GM21381 (cell line): ENCODE measurements around the gene RASSF8.

Experiments
- ATAC-seq: cut with Tn5 transposase; IDR thresholded peaks from one replicate; pipeline ENCODE4 v1.9.1; 2021; ENCODE audit warnings: mild to moderate bottlenecking, moderate library complexity; ENCODE audit not compliant: unreplicated experiment

The RASSF8 gene

DNA sequence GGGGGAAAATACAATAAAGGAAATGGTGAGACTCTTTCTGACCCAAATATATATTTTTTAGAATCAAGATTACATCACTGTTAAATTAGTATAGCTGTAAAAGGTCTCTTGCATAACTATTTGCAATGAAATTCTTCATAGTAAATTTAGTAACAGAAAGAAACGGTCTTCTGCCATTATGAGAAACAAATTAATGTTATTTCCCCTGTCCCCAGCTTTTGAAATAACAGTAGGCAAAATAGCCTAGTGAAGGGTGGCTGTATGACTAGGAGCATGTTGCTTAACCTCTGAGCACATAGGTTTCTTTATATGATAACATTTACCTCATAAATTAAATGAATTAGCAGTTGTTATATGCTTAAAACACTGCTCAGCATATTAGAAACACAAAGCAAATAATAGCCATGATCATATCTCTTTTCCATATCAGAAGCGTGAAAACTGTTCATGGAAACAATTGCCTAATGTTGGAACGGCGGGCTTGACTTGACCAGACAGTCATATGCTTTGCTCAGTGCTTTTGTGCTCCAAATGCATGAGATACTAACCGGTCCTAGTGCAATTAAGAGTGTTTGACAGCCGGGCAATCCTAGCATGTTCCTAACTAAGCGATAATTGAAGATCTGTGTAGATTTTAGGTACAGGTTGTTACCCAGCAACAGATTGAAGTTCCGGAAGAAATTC is 142.3 kb downstream of the RASSF8 start:
- no peak for ATAC-seq

DNA sequence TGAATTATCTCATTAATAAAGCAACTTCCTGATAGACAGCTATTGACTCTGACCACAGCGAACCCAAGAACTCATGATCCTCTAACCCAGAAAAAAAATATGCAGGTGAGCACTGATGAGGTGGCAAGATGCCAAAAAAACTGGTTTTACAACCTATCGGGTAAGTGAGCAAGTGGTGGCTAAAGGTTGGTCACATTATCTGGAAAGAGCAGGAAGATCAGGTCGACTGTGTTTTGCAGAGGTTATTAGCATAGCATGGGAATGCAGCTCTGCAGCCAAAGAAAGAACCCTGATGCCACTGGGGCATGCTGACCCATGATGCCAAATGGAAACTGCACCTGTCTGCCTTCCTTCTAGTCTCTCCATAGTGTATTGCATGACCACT is 142.9 kb downstream of the RASSF8 start:
- no peak for ATAC-seq

DNA sequence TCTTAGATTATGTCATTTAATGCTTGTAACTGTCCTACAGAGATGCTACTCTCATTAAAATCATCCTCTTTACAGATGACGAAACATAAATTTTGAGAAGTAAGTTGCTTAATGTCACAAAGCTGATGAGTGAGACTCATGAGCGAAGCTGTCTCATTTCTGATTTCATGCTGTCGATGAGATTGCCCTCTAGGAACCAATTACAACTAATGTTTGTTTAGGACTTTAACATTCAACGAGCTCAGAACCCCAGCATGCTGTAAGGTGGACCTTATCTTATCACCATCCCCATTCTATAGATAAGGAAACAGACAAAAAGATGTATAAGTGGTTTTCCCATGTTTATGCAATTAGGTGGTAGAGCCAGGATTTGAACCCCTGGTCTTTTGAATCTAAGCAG is 143.3 kb downstream of the RASSF8 start:
- ATAC-seq: no peak

DNA sequence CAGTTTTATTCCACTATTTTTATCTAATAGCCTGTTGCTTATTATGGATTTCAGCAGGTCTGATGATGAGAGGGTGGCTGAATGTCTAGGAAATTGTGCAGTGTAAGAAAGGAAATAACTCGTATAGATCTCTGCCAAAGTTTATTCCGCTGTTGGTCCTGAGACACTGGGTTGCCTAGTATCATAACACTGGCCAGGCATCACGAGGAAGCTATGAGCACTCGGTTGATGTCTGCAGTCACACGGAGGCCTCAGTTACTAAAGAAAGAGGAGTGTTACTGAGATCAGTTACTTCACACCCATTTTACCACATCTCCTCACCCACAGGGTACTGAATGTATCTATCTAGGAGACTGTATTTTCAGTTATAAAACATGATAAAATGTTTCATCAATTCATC is 144.5 kb downstream of the RASSF8 start:
- ATAC-seq: no peak

DNA sequence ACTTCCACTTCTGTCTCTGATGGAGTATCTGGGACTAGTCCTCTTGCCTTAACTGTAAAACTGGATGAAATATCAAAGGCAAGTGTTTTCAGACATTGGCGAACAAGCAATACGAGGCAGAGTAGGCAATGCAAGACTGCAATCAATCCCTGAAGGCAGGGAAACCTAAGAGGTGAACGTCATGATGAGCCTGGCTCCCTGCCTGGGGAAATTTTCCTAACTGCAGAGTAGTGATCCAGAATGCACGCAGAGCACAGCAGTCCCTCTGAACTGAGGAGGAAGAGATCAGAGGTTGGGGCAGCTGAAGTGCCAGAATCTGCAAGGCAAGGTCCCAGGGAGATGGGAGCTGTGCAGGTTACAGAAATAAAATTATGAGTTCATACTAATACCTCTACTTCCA is 147.9 kb downstream of the RASSF8 start:
- no peak for ATAC-seq

DNA sequence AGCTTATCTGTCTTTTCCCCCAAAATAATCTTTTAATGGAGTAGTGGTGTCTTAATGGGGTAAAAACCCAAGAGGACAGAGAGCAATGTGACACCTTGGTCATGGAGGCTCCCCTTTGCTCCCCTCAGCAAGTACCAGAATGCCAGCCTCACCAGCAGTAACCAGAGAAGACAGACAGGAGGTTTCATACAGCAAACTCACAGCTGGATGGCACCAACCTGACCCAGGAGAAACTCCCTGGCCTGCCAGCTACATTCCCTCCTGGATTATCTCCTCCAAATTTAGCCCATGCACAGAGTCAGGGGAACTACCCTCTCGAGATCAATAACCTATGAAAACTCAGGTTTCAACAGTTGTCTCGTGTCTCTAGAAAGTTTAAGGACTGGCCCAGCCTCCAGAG is 150.4 kb downstream of the RASSF8 start:
- no peak for ATAC-seq

DNA sequence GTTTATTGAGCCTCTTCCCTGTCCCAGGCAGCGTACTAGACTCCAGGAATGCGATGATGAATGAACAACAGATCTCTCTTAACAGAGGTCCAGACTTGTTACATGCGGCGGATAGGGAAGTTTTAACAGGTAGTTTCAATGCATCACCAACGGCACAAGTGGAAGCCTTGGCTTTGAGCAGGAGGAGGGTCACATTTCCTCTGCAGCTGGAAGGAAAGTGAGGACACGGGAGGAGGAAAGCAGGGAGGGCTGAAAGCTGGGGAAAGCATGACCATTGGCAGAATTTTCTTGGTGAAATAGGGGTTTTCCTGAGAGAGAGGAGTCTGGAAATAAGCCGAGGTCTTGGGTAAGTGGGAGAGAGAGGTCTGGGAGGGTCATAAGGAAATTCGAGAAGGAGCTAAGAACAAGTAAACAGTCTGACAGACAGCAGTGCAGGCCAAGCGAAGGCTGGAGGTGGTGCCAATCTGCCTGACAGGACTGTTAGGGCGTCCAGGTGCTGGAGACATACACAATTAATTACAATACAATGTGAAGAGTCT is 150.9 kb downstream of the RASSF8 start:
- no peak for ATAC-seq

DNA sequence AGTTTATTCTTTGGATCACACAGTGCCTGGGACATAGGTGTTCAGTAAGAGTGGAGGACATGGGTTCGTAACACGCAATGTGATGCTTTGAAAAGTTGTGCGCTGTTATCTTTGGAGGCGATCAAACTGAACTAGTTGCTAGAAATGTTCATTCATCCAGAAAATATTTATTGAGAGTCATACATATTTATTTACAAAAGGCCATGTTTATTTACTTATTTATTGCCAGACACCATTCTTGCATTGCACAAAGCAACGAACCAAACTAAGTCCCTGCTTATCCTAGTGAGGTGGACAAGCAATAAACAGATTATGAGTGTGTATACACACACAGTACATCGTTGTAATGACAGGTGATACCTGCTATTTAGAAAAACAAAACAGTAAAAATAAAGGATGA is 153.8 kb downstream of the RASSF8 start:
- no peak for ATAC-seq

DNA sequence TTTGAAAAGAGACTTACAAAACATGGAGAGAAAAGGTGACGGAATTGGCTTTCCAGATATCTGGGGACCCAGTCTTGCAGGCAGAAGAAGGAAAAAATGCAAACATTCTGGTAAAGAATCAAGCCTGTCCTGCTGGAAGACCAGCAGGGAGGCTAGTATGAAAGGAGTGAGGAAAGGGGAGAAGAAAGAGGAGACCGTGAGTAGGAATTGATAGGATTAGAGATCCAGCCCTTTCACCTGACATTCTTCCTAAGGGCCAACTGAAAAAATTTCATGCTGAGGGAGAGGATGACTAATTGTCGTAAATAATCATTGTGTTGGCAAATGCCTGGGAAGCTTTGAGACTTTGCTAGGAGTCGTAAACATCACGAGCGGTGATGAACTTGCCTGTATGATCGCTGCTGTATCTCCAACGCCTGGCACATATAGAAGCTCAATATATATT is 154.2 kb downstream of the RASSF8 start:
- ATAC-seq: no peak

DNA sequence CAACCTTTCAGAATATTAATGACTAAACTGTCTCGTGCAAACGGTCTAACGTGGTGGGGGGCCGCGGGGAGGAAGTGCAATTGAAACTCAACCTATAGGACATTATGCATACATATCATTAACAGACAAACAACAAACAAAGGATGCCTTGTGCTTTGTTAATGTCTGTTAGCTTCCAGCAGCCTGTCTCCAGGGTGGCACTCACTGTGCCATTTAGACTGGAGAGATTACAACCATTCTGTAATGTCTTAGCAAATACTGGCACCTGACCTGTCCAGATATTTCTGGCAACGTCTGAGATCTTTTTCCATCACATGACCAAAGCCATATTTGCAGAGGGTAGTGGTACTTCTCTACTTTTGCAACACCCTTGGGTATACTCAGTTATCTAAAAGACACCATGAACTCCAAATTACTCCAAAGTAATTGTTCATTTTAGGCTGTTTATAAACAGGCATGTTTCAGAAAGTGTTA is 154.7 kb downstream of the RASSF8 start:
- ATAC-seq: no peak

DNA sequence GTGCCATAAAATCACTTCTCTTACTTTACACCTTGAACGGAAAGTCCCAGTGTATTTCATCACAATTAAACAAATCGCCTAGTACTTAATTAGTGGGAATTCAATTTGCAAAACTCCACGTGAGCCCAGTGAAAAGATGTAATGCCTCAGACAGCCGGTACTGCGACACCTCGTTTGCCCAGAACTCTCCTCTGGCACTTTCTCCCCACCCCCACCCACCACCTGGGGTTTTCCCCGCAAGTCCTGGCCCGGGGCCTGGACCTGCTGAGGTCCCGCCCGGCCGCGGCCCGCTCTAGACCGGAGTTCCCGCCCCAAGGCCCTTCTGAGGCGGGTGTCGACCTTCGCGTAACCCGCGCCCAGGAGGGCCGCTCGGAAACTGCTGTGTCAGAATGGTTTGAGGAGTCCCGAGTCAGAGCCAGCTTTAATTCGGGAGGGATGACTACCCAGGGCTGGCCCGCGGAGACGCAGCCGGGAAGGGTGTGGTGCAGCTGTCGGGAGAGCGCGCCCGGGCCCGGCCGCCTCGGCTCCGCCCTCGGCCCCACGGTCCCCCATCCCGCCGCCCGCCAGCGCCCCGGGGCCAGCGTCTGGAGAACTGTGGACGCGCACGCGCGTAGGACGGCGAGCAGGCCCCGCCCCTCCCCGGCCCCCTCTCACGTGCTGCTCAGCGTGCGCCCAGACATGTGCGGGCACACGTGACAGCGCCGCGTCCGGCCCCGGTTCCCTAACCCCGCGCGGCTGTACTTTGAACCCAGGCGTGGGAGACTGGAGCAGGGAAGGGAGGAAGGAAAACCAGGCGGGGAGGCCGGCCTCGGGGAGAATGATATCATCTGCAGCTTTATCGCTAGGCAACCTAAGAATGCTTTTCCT is 155.6 kb downstream of the RASSF8 start:
- peak; percentile 82 for ATAC-seq

DNA sequence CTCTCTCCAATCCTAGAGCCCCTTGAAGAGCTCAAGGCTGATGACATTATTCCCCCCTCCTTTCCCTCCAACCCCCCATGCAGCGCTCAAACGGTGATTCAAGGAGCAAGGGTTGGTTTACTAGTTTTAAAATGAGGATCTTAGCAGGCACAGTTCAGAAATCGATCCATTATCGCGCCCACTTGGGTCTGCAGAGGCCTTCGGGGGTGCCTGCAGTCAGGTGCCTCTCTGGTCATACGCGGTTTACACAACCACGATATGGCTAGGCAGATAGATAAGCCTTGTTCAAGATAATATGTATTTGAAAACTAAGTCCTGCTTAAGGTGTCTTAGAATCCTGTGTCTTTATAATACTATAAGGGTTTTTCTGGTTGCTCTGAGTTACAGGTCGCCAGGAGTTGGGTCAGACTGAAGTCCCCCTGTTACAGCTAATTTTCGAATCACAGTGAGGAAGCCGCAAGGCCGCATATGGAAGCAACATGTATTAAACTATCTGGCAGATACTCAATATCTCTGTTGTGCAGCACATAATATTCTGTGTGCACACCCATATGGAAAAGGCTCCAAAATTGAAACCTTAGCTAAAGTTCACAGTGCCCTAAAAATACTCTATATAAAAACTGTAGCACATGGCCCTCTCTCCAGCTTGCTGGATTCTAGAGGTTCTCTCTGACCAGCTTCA is 156.4 kb downstream of the RASSF8 start:
- ATAC-seq: no peak

DNA sequence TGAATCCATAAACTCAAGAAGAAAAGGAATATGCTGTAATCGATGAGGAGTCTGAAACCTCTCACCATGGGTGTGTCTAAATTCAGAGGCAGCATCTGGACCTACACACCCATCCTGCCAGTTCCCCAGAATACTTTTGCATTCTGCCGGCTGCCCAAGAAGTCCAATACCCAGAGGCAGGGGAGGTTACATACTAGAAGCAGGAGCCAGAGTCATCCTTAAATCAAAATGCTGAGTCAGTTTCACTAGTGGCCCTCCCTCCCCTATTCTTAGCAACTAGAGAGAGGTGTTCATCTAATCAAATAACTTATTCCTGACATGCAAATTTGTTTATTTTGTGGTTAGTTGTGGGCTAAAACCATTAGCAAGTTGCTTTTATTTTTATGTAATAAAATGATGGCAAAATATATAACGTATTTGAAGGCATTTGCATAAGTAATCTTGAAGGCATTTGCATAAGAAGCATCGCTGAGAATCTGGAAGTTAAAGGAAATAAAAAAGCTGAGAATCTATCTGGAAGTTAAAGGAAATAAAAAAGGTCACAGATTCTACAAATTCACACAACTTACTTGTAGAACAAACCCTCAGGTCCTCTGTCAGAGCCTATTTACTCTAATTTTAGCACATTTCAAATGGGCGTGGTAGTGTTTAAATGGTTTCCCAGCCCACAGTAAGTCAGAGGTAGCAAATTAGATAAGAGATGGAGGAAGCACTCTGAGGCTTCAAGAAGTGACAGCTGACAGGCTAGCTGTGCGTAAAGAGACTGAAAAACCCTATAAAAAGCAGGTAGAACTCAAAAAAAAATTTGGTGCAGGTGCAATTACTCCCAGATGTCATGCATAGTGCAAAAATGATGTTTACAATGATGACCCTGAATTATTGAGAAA is 158.6 kb downstream of the RASSF8 start:
- ATAC-seq: no peak

DNA sequence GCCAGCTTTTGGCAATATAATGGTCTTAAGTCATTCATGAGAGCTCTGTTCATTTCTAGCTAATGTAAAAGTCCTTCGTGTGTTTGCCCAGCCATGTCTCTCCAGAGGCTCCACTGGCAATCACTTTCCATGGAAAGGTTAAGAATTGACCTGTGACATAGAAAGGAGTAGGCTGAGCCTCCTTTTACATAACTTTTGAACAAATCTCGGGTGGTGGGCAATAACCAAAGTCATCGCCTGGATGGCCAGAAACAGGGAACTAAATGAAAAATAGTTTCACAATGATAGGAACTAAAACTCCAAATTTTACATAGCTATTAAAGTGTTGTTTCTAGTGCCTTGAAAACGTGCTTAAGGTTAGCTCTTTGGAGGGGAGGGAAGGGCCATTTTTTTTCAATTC is 159.8 kb downstream of the RASSF8 start:
- no peak for ATAC-seq

DNA sequence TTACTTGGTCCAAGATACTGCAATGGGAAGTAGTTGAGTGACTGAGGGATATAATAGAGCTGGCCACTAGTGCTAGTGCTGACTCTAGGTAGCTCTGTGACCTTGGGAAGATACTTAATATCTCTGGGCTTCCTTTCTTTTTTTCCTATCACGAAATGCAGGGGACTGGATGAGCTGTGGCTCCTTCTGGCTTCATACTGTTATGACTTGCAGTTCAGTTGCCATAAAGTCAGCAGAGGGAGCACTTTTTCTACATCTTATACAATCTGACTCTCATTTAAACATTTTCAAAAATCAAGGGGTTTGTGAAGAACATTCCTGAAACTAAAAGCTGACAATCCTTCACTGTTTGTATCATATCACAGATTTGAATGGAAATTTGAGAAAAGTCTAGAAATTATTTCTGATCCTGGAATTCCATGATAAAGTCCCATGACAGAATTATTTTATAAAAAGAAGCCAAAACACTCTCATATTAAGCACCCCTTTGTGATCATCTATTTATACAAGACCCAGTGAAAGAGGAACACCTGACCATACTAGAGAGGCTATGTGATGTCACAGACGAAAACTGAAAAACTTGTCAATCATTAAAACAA is 161.0 kb downstream of the RASSF8 start:
- ATAC-seq: no peak

DNA sequence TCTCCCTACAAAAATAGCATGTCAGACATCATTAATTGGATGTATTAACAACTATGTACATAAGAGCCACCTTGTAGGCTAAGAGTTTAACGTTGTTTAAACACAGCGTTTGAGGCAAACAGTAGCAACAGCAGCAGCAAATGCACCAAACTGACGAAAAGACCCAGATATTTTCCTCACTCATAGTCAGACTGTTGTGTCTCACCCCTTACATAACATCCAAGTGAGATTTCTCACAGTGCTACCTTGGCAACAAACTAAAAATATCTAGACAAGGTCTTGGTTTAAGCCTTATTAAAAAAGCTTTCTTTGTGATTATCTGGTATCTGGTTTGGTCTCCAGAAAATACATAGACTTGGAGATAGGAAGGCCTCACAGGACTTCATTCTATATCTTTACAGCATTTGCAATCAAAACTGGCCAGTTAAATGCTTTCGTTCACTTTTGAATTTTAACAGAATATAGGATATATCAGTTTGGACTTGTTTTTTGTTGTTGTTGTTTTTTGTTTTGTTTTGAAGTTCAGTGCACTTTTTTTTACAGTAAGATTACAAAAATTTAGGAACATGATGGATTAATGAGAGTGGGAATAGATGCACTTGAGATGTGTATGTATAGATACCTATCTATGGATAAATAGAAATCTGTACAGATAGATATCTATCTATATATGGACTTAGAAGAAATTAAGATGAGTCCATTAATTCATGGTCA is 162.2 kb downstream of the RASSF8 start:
- no peak for ATAC-seq

DNA sequence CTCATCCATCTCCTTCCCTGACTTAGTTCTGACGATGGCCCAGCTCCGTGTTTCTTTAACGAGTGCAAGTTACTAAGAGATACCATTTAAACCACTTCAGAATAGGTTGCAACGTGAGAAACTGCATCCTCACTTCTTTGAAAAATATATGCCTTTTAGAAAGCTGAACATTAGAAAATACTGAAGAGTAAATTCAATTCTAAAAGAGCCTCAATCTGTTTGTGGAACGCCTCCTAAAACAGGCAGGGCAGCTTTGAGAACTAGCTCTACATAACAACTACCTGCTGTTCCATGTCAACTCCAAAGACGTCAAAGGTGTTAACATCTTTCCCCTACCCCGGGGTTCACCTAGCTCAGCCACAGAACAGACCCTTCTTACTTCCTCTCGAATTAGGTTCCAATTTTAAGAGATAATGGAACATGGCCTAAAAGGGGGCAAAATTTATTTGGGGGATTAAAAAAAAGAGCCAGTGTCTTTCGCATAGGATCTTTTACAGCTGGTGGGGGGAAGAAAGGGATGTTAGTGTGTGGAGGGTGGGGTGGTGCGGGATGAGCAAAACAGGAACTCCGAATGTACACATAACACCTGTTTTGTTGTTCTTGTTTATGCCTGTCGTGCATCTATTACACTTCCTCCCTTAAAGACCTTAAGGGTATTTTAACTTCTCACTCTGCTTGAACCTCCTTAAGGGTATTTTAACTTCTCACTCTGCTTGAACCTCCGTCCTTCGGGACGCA is 163.0 kb downstream of the RASSF8 start:
- no peak for ATAC-seq

DNA sequence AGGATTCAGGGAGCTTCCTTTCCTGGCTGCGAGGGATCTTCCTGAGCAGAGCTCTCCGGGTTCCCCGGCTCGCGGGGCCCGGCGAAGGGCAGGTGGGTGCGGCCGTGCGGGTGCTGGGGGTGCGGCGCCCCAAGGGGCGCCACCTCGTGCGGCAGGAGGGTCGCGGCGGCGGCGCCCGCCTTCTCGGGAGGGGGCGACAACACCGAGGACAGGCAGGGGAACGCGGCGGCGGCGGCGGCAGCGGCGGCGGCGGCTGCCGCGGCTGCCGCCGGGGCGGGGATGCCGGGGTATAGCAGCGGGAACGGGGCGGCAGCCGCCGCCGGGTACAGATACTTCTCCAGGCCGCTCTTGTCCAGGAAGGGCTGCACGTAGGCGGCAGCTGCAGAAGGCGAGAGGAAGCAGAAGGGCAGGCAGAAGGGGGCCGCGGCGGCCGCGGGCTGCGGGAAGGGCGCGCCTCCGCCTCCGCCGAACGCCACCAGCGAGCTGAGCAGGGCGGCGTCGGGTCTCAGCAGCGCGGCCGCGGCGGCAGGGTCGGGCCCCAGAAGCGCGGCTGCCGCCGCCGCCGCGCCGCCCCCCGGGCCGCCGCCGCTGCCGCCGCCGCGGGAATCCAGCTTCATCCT is 163.7 kb downstream of the RASSF8 start:
- ATAC-seq: no peak
